Psoas muscle (tissue), 8 donors: Measurements from ENCODE around the gene TMEM243. TPM values are rescaled to one million over a fixed set of nuclear protein-coding genes. Genes with fewer than 3 reads are reported as not detected.
"Not testable (repeated sequence)": the region's sequence is repeated elsewhere in the genome, so short reads cannot be mapped to it uniquely, and the experiment has no call there.

Source experiments
- ATAC-seq, 4 donors: fragments of 200-7000 bp; cut with Tn5 transposase; one replicate each; pipeline ENCODE4 v1.9.1; 2020; ENCODE audit warnings: moderate library complexity in 3 of 4, mild to moderate bottlenecking in 2 of 4
- DNase-seq, 2 donors: peaks; one replicate each; pipeline ENCODE4 v3.0.0-alpha.2; 2020
- H3K27ac ChIP-seq: fragments of 200-600 bp; one replicate; pipeline ENCODE4 v1.8.0; 2022
- H3K27me3 ChIP-seq, 3 donors: fragments of 200-600 bp in 1 of 3; one replicate each; pipeline versions ENCODE4 v1.6.1 to v1.8.0; 2013 to 2022; ENCODE audit warnings: low read length in 2 of 3, mild to moderate bottlenecking in 2 of 3, moderate library complexity in 1 of 3; ENCODE audit not compliant: insufficient read depth in 3 of 3
- H3K36me3 ChIP-seq, 2 donors: fragments of 200-600 bp in 1 of 2; one replicate each; pipeline versions ENCODE4 v1.6.1 to v1.8.0; 2013 to 2022; ENCODE audit warnings: low read depth in 1 of 2, mild to moderate bottlenecking in 1 of 2, moderate library complexity in 1 of 2; ENCODE audit not compliant: insufficient read depth in 1 of 2
- H3K4me1 ChIP-seq: fragments of 200-600 bp; one replicate; pipeline ENCODE4 v1.8.0; 2022
- H3K4me3 ChIP-seq: fragments of 200-600 bp; one replicate; pipeline ENCODE4 v1.8.0; 2022; ENCODE audit warnings: mild to moderate bottlenecking
- H3K9me3 ChIP-seq: fragments of 200-600 bp; one replicate; pipeline ENCODE4 v1.8.0; 2022
- CTCF ChIP-seq: fragments of 200-600 bp; IDR thresholded peaks from one replicate; pipeline ENCODE4 v1.8.0; 2022; ENCODE audit warnings: antibody characterized with exemption
- WGBS, 3 donors: extraction: QIAGEN DNeasy Blood & Tissue Kit; methylation state at CpG; one replicate each; pipeline versions ENCODE4 v1.1.6 to v1.1.7; 2013; 5-methylcytosine and 5-hydroxymethylcytosine counted together
- intact Hi-C, 2 donors: fragments of 100-400 bp; cut with DNase I; formaldehyde crosslinking; loops; one replicate each; pipeline versions ENCODE4 v1.11.0 to v1.14.2; 2022
- polyA plus RNA-seq, 3 donors: library from polyadenylated mRNA; stranded (reverse); fragments of 200-250 nt; gene quantifications; one replicate each; pipeline ENCODE4 v1.2.3, GENCODE V29; 2013
- total RNA-seq, 4 donors: library from RNA; stranded (reverse); fragmentation: NEBNext Ultra II Directional in 2 of 4; extraction: Animal tissue kit (Norgen Biotek cat#: 25700) in 2 of 4; gene quantifications; one replicate each; pipeline versions ENCODE4 v1.2.1 to v1.2.4, GENCODE V29; 2021 to 2023
- donor health status: healthy with polysubstance abuse.
- donor health status: DM: no; HTN: no; CAD: no; lungs with moderate emphysema.
- donor health status: Bipolar disorder and iron deficiency.
- donor health status: healthy.
- donor health status: DM: yes; HTN: yes; CAD: no.
- donor health status: DM: no; HTN: no; CAD: no.
- donor health status: DM: no; HTN: no; CAD: no.
- donor health status: DM: yes; HTN: yes; CAD: no.

TMEM243 gene
- total and polyA plus RNA-seq, 7 donors = 2.3 to 3.6 (median 2.6) TPM

GRCh38 chr7:87213252-87213651 is 6.3 kb downstream of the TMEM243 start:
- H3K27me3 ChIP-seq = no peaks in the 10 kb centered on the region
- DNase-seq (no peak), ATAC-seq (no peak)
- TF ChIP-seq CTCF = no peak
- no peaks in the 10 kb centered on the region for H3K36me3 ChIP-seq
- no peak overlapping the region for H3K4me3 ChIP-seq
- no peaks in the 10 kb centered on the region for H3K9me3 ChIP-seq
- no peak overlapping the region for H3K27ac ChIP-seq
- intact Hi-C loops = no loop called here
- H3K4me1 ChIP-seq = peaks cover 3% of the 10 kb centered on the region
- WGBS, 3 donors = 79 to 94% (median 83%) methylated on average over 1 of the region's 1 CpG

GRCh38 chr7:87212498-87212897 is 7.0 kb downstream of the TMEM243 start:
- Histone ChIP-seq H3K4me3 (no peak overlapping the region), H3K27me3 (no peaks in the 10 kb centered on the region), H3K27ac (no peak overlapping the region), H3K9me3 (no peaks in the 10 kb centered on the region), H3K4me1 (no peaks in the 10 kb centered on the region), H3K36me3 (no peaks in the 10 kb centered on the region)
- no peak for DNase-seq
- intact Hi-C loops = no loop called here
- TF ChIP-seq CTCF = no peak
- 75 to 85% (median 77%) methylated on average over 1 of the region's 1 CpG for WGBS, 3 donors
- no peak for ATAC-seq

GRCh38 chr7:87210506-87210905 is 9.0 kb downstream of the TMEM243 start:
- H3K4me1 ChIP-seq = no peaks in the 10 kb centered on the region
- no peak overlapping the region for H3K27ac ChIP-seq
- peaks cover 5% of the 10 kb centered on the region for H3K9me3 ChIP-seq
- ATAC-seq (no peak), DNase-seq (no peak)
- 71 to 76% (median 72%) methylated on average over 3 of the region's 3 CpGs for WGBS, 3 donors
- H3K4me3 ChIP-seq = no peak overlapping the region
- H3K36me3 ChIP-seq = no peaks in the 10 kb centered on the region
- intact Hi-C loops = no loop called here
- no peak for TF ChIP-seq CTCF
- no peaks in the 10 kb centered on the region for H3K27me3 ChIP-seq

GRCh38 chr7:87209295-87209924 is 10.1 kb downstream of the TMEM243 start:
- WGBS, 3 donors = 91 to 96% (median 92%) methylated on average over 17 to 18 of the region's 18 CpGs
- TF ChIP-seq CTCF = no peak
- Histone ChIP-seq H3K36me3 (no peaks in the 10 kb centered on the region), H3K4me1 (no peaks in the 10 kb centered on the region), H3K4me3 (no peak overlapping the region), H3K9me3 (peaks cover 11% of the 10 kb centered on the region), H3K27ac (no peak overlapping the region), H3K27me3 (no peaks in the 10 kb centered on the region)
- intact Hi-C loops = no loop called here
- ATAC-seq (no peak), DNase-seq (no peak)

- Histone ChIP-seq H3K4me1 (no peaks in the 10 kb centered on the region), H3K36me3 (peaks cover 0 to 12% of the 10 kb centered on the region in 2 donors), H3K4me3 (no peak overlapping the region), H3K9me3 (peaks cover 11% of the 10 kb centered on the region), H3K27me3 (no peaks in the 10 kb centered on the region), H3K27ac (no peak overlapping the region)
- no peak for TF ChIP-seq CTCF
- intact Hi-C loops = no loop called here
- no peak for DNase-seq
- WGBS, 3 donors = 94 to 100% (median 100%) methylated on average over 1 of the region's 1 CpG
- ATAC-seq = no peak
Measured at GRCh38 chr7:87206361-87206760, 13.2 kb downstream of the TMEM243 start.

- DNase-seq, H3K4me1 ChIP-seq, H3K27me3 ChIP-seq, intact Hi-C loops, H3K27ac ChIP-seq, H3K4me3 ChIP-seq, ATAC-seq: not testable (repeated sequence)
- 96 to 98% (median 97%) methylated on average over 3 of the region's 3 CpGs for WGBS, 3 donors
- peaks cover 0 to 19% of the 10 kb centered on the region in 2 donors for H3K36me3 ChIP-seq
- peaks cover 11% of the 10 kb centered on the region for H3K9me3 ChIP-seq
Measured at GRCh38 chr7:87205701-87206100, 13.8 kb downstream of the TMEM243 start.
